ENCODE data around the gene RBM38. TPM values are rescaled to one million over a fixed set of nuclear protein-coding genes. Genes with fewer than 3 reads are reported as not detected.

RBM38 gene
- total and polyA plus RNA-seq, 10 of the 15 experiments (the other 5 are each of a cell fraction or from before 2014, with no cell fraction given) = 0.32 to 118 (median 25.2) TPM

GRCh38 chr20:57408131-57408530 is 16.9 kb downstream of the RBM38 start:
- Histone ChIP-seq H3K4me2 (ENCODE audit: control insufficient read depth, insufficient read depth) (no peak overlapping the region), H3K9me3 (replicated peaks; ENCODE audit: control insufficient read depth, insufficient read depth, low read length) (no peaks in the 10 kb centered on the region), H4K20me1 (ENCODE audit: control insufficient read depth, insufficient read depth) (peaks cover 2% of the 10 kb centered on the region), H3K9ac (ENCODE audit: control insufficient read depth, insufficient read depth, low read length) (no peak overlapping the region), H3K4me1 (ENCODE audit: control insufficient read depth, insufficient read depth, low read length) (no peaks in the 10 kb centered on the region), H3K36me3 (ENCODE audit: control insufficient read depth in 2 of 2, insufficient read depth in 2 of 2, low read length in 1 of 2) (peaks cover 27 to 47% of the 10 kb centered on the region in 2 experiments), H3K27me3 (replicated peaks in 1 of 2; ENCODE audit: control insufficient read depth in 2 of 2, insufficient read depth in 2 of 2, low read length in 1 of 2) (no peaks in the 10 kb centered on the region), H3K79me2 (ENCODE audit: control insufficient read depth, insufficient read depth, low read length) (peaks cover 6% of the 10 kb centered on the region), H2AFZ (ENCODE audit: control insufficient read depth, low read depth, low read length) (no peak overlapping the region), H3K4me3 (no peak overlapping the region), H3K27ac (ENCODE audit: control insufficient read depth, insufficient read depth) (no peak overlapping the region)
- FAIRE-seq (no peak), ATAC-seq (no peak), DNase-seq (ENCODE audit: low read depth, low spot score) (no peak)
- ChIA-PET RAD21 (ENCODE audit: unreplicated experiment) (no interaction called here), SMC1A (ENCODE audit: uncharacterized antibody, unreplicated experiment) (no interaction called here), CTCF (no interaction called here), POLR2A (no interaction called here)
- intact Hi-C loops (cut with micrococcal nuclease; ENCODE audit: unreplicated experiment) (no loop called here), in situ Hi-C loops (cut with MboI) (no loop called here)
- 98% methylated on average over 13 of the region's 13 CpGs for WGBS (ENCODE audit: insufficient coverage, insufficient replicate concordance, low lambda C conversion rate, missing lambda C conversion rate)
- TF ChIP-seq SKIL (IDR thresholded peaks at IDR 0.05; ENCODE audit: low read depth, poor library complexity, severe bottlenecking) = no peak
- no peak for TF ChIP-seq REST (IDR thresholded peaks at IDR 0.05; ENCODE audit: low read depth, low read length)
- 0 out of 2 replicates have a peak, but pooled peaks have one; percentile 14 for TF ChIP-seq PML (IDR thresholded peaks at IDR 0.05; ENCODE audit: low read length)
- no peak for TF ChIP-seq USF1 (IDR thresholded peaks at IDR 0.05; ENCODE audit: borderline replicate concordance, extremely low read length, insufficient read depth, low read depth, low read length)
- no peak for TF ChIP-seq WRNIP1 (IDR thresholded peaks at IDR 0.05; ENCODE audit: borderline replicate concordance, low read depth, low read length)
- no peak for TF ChIP-seq STAT3 (IDR thresholded peaks at IDR 0.05; ENCODE audit: low read depth, low read length)
- BruUV-seq (replicated peaks) = no TSS peak

Measured in GM12878 (cell line).